H9 (cell line): Measurements from ENCODE around the gene RERE. TPM values are rescaled to one million over a fixed set of nuclear protein-coding genes. Genes with fewer than 3 reads are reported as not detected.

Experiments
- DNase-seq: peaks from one replicate; pipeline ENCODE4 v3.0.0-alpha.2; 2017
- H2AFZ ChIP-seq: one replicate; pipeline ENCODE4 v1.6.1; 2013; ENCODE audit warnings: mild to moderate bottlenecking, low read length, control low read depth, moderate library complexity
- H2AK5ac ChIP-seq: 2 replicates; pipeline ENCODE4 v1.6.1; 2013; ENCODE audit warnings: low read length, control low read depth, mixed read lengths; ENCODE audit not compliant: insufficient read length
- H2BK120ac ChIP-seq: one replicate; pipeline ENCODE4 v1.6.1; 2013; ENCODE audit warnings: low read depth, mild to moderate bottlenecking, low read length, control low read depth, inconsistent platforms; ENCODE audit not compliant: poor library complexity, severe bottlenecking
- H2BK12ac ChIP-seq: 2 replicates; pipeline ENCODE4 v1.6.1; 2013; ENCODE audit warnings: low read length, control low read depth, mixed read lengths, low read depth; ENCODE audit not compliant: insufficient read length
- H2BK15ac ChIP-seq: 2 replicates; pipeline ENCODE4 v1.6.1; 2013; ENCODE audit warnings: low read depth, low read length, control low read depth
- H2BK20ac ChIP-seq: one replicate; pipeline ENCODE4 v1.6.1; 2013; ENCODE audit warnings: low read depth, mild to moderate bottlenecking, low read length, control low read depth, inconsistent platforms; ENCODE audit not compliant: poor library complexity, severe bottlenecking
- H2BK5ac ChIP-seq: 2 replicates; pipeline ENCODE4 v1.6.1; 2013; ENCODE audit warnings: low read length, control low read depth, mixed read lengths; ENCODE audit not compliant: insufficient read length
- H3K14ac ChIP-seq: 2 replicates; pipeline ENCODE4 v1.6.1; 2013; ENCODE audit warnings: low read length, control low read depth; ENCODE audit not compliant: insufficient read depth
- H3K18ac ChIP-seq: 2 replicates; pipeline ENCODE4 v1.6.1; 2013; ENCODE audit warnings: low read depth, mild to moderate bottlenecking, mixed read lengths, low read length, control low read depth; ENCODE audit not compliant: insufficient read length
- H3K23ac ChIP-seq: 2 replicates; pipeline ENCODE4 v1.6.1; 2013; ENCODE audit warnings: low read length, control low read depth, mixed read lengths, low read depth; ENCODE audit not compliant: insufficient read length
- H3K23me2 ChIP-seq: 2 replicates; pipeline ENCODE4 v1.6.1; 2013; ENCODE audit warnings: low read depth, mild to moderate bottlenecking, mixed read lengths, low read length, control low read depth; ENCODE audit not compliant: insufficient read length, poor library complexity, severe bottlenecking
- H3K27ac ChIP-seq: 2 replicates; pipeline ENCODE4 v1.5.1; 2013; ENCODE audit warnings: low read length, control low read depth, mixed read lengths, low read depth; ENCODE audit not compliant: insufficient read length
- H3K27me3 ChIP-seq: 2 replicates; pipeline ENCODE4 v1.6.1; 2013; ENCODE audit warnings: low read length, control low read depth, inconsistent platforms; ENCODE audit not compliant: insufficient read depth
- H3K4ac ChIP-seq: 2 replicates; pipeline ENCODE4 v1.6.1; 2013; ENCODE audit warnings: low read depth, mild to moderate bottlenecking, control low read depth, inconsistent platforms, low read length, moderate library complexity
- H3K4me1 ChIP-seq: 2 replicates; pipeline ENCODE4 v1.6.1; 2013; ENCODE audit warnings: low read length, control low read depth, inconsistent platforms; ENCODE audit not compliant: insufficient read depth
- H3K4me2 ChIP-seq: 2 replicates; pipeline ENCODE4 v1.6.1; 2013; ENCODE audit warnings: low read length, control low read depth, mixed read lengths; ENCODE audit not compliant: insufficient read length, insufficient read depth
- H3K56ac ChIP-seq: 2 replicates; pipeline ENCODE4 v1.6.1; 2013; ENCODE audit warnings: low read depth, mild to moderate bottlenecking, mixed read lengths, low read length, control low read depth; ENCODE audit not compliant: insufficient read length
- H3K79me1 ChIP-seq: 2 replicates; pipeline ENCODE4 v1.6.1; 2013; ENCODE audit warnings: low read depth, mild to moderate bottlenecking, moderate library complexity, low read length, control low read depth, inconsistent platforms; ENCODE audit not compliant: insufficient read depth, poor library complexity, severe bottlenecking
- H3K79me2 ChIP-seq: 2 replicates; pipeline ENCODE4 v1.6.1; 2013; ENCODE audit warnings: low read length, control low read depth, inconsistent platforms; ENCODE audit not compliant: insufficient read depth
- H3K9ac ChIP-seq: 2 replicates; pipeline ENCODE4 v1.6.1; 2013; ENCODE audit warnings: low read length, control low read depth, mixed read lengths; ENCODE audit not compliant: insufficient read length; ENCODE audit errors: extremely low read depth
- H3K9me3 ChIP-seq: one replicate; pipeline ENCODE4 v1.6.1; 2013; ENCODE audit warnings: low read depth, low read length, inconsistent platforms; ENCODE audit not compliant: control insufficient read depth
- H3T11ph ChIP-seq: one replicate; pipeline ENCODE4 v1.6.1; 2013; ENCODE audit warnings: mild to moderate bottlenecking, low read length, control low read depth, inconsistent platforms
- H4K20me1 ChIP-seq: one replicate; pipeline ENCODE4 v1.6.1; 2013; ENCODE audit not compliant: control insufficient read depth, insufficient read length, insufficient read depth
- H4K5ac ChIP-seq: 2 replicates; pipeline ENCODE4 v1.6.1; 2013; ENCODE audit warnings: low read depth, mild to moderate bottlenecking, mixed read lengths, low read length, control low read depth; ENCODE audit not compliant: insufficient read length
- H4K8ac ChIP-seq: replicated peaks from 2 replicates; pipeline ENCODE4 v1.6.1; 2013; ENCODE audit warnings: low read length, control low read depth, mixed read lengths, low read depth; ENCODE audit not compliant: insufficient read length
- H4K91ac ChIP-seq: 2 replicates; pipeline ENCODE4 v1.6.1; 2013; ENCODE audit warnings: low read depth, mild to moderate bottlenecking, moderate library complexity, mixed read lengths, low read length, control low read depth; ENCODE audit not compliant: insufficient read length
- H3K27ac Mint-ChIP-seq, 3 experiments: 2 replicates in 2 of 3; 3 replicates in 1 of 3; pipeline ENCODE4 v1.8.0; 2020 to 2021; ENCODE audit warnings: mixed read lengths in 3 of 3, mild to moderate bottlenecking in 1 of 3, moderate library complexity in 1 of 3
- H3K27me3 Mint-ChIP-seq: 2 replicates; pipeline ENCODE4 v1.8.0; 2021; ENCODE audit warnings: low read depth, mild to moderate bottlenecking, moderate library complexity, mixed read lengths
- H3K36me3 Mint-ChIP-seq, 3 experiments: 2 replicates in 2 of 3; 3 replicates in 1 of 3; pipeline ENCODE4 v1.8.0; 2020 to 2021; ENCODE audit warnings: low read depth in 3 of 3, mixed read lengths in 3 of 3; ENCODE audit not compliant: insufficient read depth in 1 of 3
- H3K4me1 Mint-ChIP-seq, 2 experiments: 2 replicates each; pipeline ENCODE4 v1.8.0; 2020; ENCODE audit warnings: mixed read lengths in 2 of 2
- H3K4me3 Mint-ChIP-seq, 2 experiments: 2 replicates in 1 of 2; 3 replicates in 1 of 2; pipeline ENCODE4 v1.8.0; 2020 to 2021; ENCODE audit warnings: mild to moderate bottlenecking in 2 of 2, mixed read lengths in 2 of 2, moderate library complexity in 1 of 2
- H3K9me3 Mint-ChIP-seq, 2 experiments: 2 replicates in 1 of 2; 3 replicates in 1 of 2; pipeline ENCODE4 v1.8.0; 2020; ENCODE audit warnings: mild to moderate bottlenecking in 2 of 2, mixed read lengths in 2 of 2, moderate library complexity in 1 of 2
- WGBS: extraction: QIAGEN DNeasy Blood & Tissue Kit; methylation state at CpG from one replicate; pipeline ENCODE4 v1.1.7; 2013; ENCODE audit warnings: missing lambda C conversion rate, low lambda C conversion rate, mixed read lengths; ENCODE audit not compliant: insufficient read length; ENCODE audit errors: extremely low coverage; 5-methylcytosine and 5-hydroxymethylcytosine counted together
- total RNA-seq: library from RNA; stranded (reverse); gene quantifications from 2 replicates; pipeline ENCODE4 v1.2.1, GENCODE V29; 2021
- TF ChIP-seq, protein P1 (sequence below): fragments of 200-600 bp; sonication (generic); conservative IDR thresholded peaks from 3 replicates; pipeline ENCODE4 v1.8.0; 2021; ENCODE audit warnings: antibody characterized with exemption, mild to moderate bottlenecking

RERE gene
- total RNA-seq, 1 experiment from 2014 or later = 103 TPM

- Histone ChIP-seq H3T11ph (no peak overlapping the region), H3K4ac (no peak overlapping the region), H3K27me3 (no peaks in the 10 kb centered on the region), H4K8ac (no peak overlapping the region), H2BK20ac (no peak overlapping the region), H3K9me3 (no peaks in the 10 kb centered on the region), H3K23ac (no peak overlapping the region), H2AFZ (no peak overlapping the region), H3K79me2 (peaks cover 4% of the 10 kb centered on the region; the same call in 1 of the 2 replicates), H2BK5ac (no peak overlapping the region), H3K14ac (no peak overlapping the region), H3K27ac (no peak overlapping the region), H4K91ac (no peak overlapping the region), H3K4me1 (peaks cover 3% of the 10 kb centered on the region; the same call in 1 of the 2 replicates), H3K9ac (no peak overlapping the region), H3K56ac (no peak overlapping the region), H2BK120ac (no peak overlapping the region), H3K23me2 (no peaks in the 10 kb centered on the region), H2AK5ac (no peak overlapping the region), H3K4me2 (no peak overlapping the region), H3K79me1 (peaks cover 9% of the 10 kb centered on the region), H3K18ac (no peak overlapping the region), H4K5ac (no peak overlapping the region), H2BK12ac (no peak overlapping the region), H4K20me1 (no peaks in the 10 kb centered on the region), H2BK15ac (no peak overlapping the region)
- Mint-ChIP-seq H3K27me3 (no peaks in the 10 kb centered on the region), H3K27ac (peak overlapping the region in 2 of 3 experiments; percentile 26 to 30; a peak in 3 of 7 replicates), H3K4me1 (peaks cover 28 to 51% of the 10 kb centered on the region in 2 experiments), H3K9me3 (no peaks in the 10 kb centered on the region), H3K36me3 (no peaks in the 10 kb centered on the region), H3K4me3 (no peak overlapping the region)
- DNase-seq = no peak
- WGBS = no CpG with 5 or more reads among the region's 3 CpGs
- TF ChIP-seq, protein P1, sequence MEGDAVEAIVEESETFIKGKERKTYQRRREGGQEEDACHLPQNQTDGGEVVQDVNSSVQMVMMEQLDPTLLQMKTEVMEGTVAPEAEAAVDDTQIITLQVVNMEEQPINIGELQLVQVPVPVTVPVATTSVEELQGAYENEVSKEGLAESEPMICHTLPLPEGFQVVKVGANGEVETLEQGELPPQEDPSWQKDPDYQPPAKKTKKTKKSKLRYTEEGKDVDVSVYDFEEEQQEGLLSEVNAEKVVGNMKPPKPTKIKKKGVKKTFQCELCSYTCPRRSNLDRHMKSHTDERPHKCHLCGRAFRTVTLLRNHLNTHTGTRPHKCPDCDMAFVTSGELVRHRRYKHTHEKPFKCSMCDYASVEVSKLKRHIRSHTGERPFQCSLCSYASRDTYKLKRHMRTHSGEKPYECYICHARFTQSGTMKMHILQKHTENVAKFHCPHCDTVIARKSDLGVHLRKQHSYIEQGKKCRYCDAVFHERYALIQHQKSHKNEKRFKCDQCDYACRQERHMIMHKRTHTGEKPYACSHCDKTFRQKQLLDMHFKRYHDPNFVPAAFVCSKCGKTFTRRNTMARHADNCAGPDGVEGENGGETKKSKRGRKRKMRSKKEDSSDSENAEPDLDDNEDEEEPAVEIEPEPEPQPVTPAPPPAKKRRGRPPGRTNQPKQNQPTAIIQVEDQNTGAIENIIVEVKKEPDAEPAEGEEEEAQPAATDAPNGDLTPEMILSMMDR = no peak
Measured at GRCh38 chr1:8583031-8583430, 234.4 kb downstream of the RERE start.
